NB4 (cell line): Measurements from ENCODE around the gene TRAPPC12.

Source experiments
- DNase-seq: peaks from one replicate; pipeline ENCODE4 v3.0.0; 2010; ENCODE audit warnings: low read depth
- H3K4me3 ChIP-seq: one replicate; pipeline ENCODE4 v1.5.1; 2011; ENCODE audit warnings: mild to moderate bottlenecking, low read depth, low read length, moderate library complexity
- MYC ChIP-seq: IDR thresholded peaks from 2 replicates; pipeline ENCODE4 v1.6.1; 2011; ENCODE audit warnings: low read depth, low read length
- POLR2A ChIP-seq: IDR thresholded peaks from 2 replicates; pipeline ENCODE4 v1.6.1; 2011; ENCODE audit warnings: mild to moderate bottlenecking; ENCODE audit not compliant: insufficient read length; ENCODE audit errors: extremely low read depth
- TF ChIP-seq, protein P1 (sequence below): IDR thresholded peaks from one replicate; pipeline ENCODE4 v1.5.1; 2012; ENCODE audit warnings: low read depth, low read length
- TF ChIP-seq, protein P2 (sequence below): IDR thresholded peaks from 2 replicates; pipeline ENCODE4 v1.6.1; 2011; ENCODE audit warnings: low read depth, low read length

TRAPPC12 gene

DNA sequence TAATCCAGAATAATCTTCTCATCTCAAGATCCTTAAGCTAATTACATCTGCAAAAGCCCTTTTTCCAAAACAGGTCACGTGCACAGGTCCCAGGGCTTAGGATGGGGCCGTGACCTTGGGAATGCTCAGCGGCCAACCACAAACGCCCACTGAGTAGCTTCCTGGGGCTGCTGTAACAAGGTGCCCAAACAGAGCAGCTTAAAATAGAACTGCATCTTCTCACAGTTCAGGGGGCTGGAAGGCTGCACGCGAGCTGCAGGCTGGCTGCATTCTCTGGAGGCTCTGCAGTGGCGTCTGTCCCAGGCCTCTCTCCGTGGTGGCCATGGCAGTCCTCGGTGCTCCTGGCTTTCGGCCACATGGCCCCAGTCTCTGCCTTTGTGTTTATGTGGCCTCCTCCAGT, 107.9 kb downstream of the TRAPPC12 start:
- TF ChIP-seq, protein P1, sequence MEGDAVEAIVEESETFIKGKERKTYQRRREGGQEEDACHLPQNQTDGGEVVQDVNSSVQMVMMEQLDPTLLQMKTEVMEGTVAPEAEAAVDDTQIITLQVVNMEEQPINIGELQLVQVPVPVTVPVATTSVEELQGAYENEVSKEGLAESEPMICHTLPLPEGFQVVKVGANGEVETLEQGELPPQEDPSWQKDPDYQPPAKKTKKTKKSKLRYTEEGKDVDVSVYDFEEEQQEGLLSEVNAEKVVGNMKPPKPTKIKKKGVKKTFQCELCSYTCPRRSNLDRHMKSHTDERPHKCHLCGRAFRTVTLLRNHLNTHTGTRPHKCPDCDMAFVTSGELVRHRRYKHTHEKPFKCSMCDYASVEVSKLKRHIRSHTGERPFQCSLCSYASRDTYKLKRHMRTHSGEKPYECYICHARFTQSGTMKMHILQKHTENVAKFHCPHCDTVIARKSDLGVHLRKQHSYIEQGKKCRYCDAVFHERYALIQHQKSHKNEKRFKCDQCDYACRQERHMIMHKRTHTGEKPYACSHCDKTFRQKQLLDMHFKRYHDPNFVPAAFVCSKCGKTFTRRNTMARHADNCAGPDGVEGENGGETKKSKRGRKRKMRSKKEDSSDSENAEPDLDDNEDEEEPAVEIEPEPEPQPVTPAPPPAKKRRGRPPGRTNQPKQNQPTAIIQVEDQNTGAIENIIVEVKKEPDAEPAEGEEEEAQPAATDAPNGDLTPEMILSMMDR = no peak
- TF ChIP-seq MYC (no peak), POLR2A (no peak)
- TF ChIP-seq, protein P2, sequence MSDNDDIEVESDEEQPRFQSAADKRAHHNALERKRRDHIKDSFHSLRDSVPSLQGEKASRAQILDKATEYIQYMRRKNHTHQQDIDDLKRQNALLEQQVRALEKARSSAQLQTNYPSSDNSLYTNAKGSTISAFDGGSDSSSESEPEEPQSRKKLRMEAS = no peak
- H3K4me3 ChIP-seq = no peak overlapping the region
- DNase-seq = no peak

DNA sequence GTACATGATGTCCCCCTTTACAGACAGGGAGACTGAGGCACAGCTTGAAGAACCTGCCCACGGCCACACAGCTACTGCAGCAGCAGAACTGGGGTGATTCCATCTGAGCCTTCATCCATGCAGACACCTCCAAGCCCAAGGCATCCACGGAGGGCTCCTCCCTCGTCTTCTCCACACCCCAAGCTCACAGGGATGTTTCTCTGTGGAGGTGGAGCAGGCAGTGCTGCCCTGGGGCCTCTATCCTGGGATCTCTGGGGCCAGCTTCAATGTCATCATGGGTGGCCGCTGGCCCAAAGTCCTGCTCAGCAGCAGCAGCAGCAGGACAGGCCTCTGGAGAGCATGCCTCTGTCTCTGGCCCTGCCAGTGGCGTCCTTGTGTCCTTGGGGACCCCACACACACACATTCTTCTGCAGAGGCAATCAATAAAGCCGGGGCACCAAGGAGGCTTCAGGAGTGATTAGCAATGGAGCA, 108.6 kb downstream of the TRAPPC12 start:
- no peak overlapping the region for H3K4me3 ChIP-seq
- no peak for DNase-seq
- TF ChIP-seq, protein P1 = no peak
- TF ChIP-seq POLR2A (no peak), MYC (no peak)
- TF ChIP-seq, protein P2 = no peak

DNA sequence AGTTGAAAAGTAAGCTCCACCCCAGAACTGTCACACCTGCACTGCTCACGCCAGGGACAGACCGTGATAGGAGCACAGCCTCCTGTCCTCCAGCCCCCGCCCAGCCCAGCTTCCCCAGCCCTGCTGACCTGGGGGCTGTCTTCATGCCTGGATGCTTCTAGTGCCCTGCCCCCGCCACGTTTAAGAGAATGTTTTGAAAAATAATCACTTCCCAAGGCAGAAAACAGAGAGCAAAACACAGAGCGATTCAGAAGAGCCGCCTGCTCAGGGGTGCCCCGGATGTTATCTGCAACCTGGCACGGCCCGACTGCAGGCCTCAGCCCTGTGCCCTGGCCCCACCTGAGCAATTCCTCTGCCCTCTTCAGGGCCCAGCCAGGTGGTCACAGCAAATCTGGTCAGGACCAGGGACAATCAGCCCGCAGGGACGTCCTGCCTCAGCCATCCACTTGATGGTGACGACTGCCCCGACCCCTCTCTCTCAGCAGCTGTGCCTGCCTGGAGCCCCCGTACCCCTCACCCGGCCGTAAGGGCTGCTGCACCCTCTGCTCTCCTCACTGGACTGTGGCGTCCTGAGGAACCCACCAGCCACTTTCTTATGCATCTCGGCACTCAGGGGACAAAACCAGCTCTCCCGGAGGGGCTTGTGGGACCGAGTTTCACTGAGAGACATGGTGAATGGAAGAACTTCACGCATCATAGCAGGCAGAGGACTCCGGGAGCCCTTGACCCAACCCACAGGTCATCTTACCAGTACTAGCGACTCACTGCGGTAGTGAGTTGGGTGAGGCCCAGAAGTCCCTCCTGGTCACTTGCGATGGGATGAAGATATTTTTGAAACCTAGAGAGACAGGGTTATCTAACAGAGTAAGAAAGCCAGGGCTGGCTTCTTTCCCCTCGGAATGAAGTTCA, 109.6 kb downstream of the TRAPPC12 start:
- TF ChIP-seq, protein P1 = no peak
- no peak for TF ChIP-seq POLR2A
- TF ChIP-seq, protein P2 = no peak
- no peak for TF ChIP-seq MYC
- DNase-seq = no peak
- H3K4me3 ChIP-seq = no peak overlapping the region

DNA sequence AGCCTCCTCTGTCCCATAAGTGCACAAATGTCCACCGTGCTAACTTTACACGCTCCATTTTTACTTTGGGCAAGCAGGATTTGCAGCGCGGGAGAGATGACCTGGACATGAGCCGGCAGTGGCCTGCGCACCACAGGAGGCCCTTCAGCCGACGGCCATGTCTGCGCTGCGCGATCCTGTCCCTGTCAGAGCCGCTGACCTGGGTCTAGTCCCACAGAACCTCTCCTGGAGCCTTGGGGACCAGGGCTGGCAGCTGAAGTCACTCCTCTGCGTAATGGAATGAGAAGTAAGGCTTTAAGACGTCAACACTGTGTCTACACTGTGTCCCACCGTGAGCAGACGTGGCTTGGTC, 110.2 kb downstream of the TRAPPC12 start:
- no peak overlapping the region for H3K4me3 ChIP-seq
- TF ChIP-seq POLR2A = no peak
- no peak for TF ChIP-seq MYC
- TF ChIP-seq, protein P2 = no peak
- TF ChIP-seq, protein P1 = no peak
- no peak for DNase-seq

DNA sequence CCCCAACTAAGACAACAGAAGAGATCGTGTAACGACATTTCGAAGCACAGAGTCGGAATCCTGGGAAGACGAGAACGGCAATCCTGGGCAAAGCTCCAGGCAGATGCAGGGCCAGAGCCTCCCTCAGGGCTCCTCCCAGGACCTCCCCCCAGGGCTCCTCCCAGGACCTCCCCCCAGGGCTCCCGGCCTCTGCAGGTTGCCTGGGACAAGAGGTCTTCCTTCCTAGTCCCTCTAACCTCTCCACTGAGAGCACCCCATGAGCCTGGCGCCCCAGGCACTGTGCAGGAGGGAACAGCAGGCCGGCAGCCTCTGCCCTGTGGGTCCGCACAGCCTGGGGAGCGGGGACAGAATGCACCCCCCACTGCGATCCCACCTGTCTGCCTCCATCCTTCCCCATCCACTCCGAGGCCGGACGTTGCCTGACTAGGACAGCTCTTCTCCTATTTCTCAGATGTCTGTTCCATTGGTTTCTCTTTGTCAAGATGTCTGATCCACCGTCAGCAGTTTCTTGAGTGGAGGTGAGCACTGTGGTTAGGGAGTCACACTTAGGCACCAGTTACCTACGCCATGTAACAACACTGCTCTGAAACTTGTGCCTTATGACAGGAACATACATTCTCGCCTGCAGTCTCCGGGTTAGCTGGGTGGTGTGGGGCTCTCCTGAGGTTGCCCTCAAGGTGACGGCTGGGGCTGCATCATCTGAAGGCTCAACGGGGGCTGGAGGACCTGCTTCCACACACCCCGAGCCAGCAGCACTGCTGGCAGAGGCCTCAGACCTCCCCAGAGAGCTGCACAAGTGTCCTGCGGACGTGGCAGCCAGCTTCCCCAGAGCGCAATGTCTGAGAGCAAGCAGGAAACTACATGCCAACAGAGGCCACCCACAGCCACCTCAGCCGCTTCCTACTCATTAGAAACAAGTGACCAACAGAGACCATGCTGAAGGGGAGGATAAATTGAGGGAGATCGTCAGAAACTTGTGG, 111.0 kb downstream of the TRAPPC12 start:
- peak; percentile 78 for DNase-seq
- TF ChIP-seq, protein P2 = no peak
- TF ChIP-seq POLR2A = no peak
- no peak for TF ChIP-seq MYC
- TF ChIP-seq, protein P1 = no peak
- H3K4me3 ChIP-seq = no peak overlapping the region
